HepG2 (cell line): ENCODE data around the gene TNP2. TPM values are rescaled to one million over a fixed set of nuclear protein-coding genes. Genes with fewer than 3 reads are reported as not detected.

Source experiments
- ASH2L ChIP-seq: fragments of 300-600, 200-600 bp; sonication (generic); IDR thresholded peaks from 2 replicates; pipeline ENCODE4 v1.7.0; 2017; ENCODE audit warnings: low read depth, mild to moderate bottlenecking, moderate library complexity, mixed read lengths, low read length; ENCODE audit not compliant: insufficient read length
- CBX2 ChIP-seq, 2 experiments: fragments of 200-600 bp in 1 of 2; sonication (generic); formaldehyde crosslinking in 1 of 2; IDR thresholded peaks; 2 replicates each; pipeline versions ENCODE4 v1.7.0 to v1.8.1; 2018 to 2022; ENCODE audit warnings: low read depth in 2 of 2, low read length in 1 of 2, mild to moderate bottlenecking in 1 of 2, missing genetic modification reagents in 1 of 2
- GFI1 ChIP-seq: sonication (generic); formaldehyde crosslinking; IDR thresholded peaks from 2 replicates; pipeline ENCODE4 v1.5.0; 2020; ENCODE audit warnings: missing genetic modification reagents, mild to moderate bottlenecking, borderline replicate concordance
- HOXA7 ChIP-seq: sonication (generic); formaldehyde crosslinking; IDR thresholded peaks from 2 replicates; pipeline ENCODE4 v1.8.1; 2022; ENCODE audit warnings: mild to moderate bottlenecking, missing genetic modification reagents, moderate library complexity
- KLF16 ChIP-seq, 2 experiments: sonication (generic) in 1 of 2; formaldehyde crosslinking in 1 of 2; IDR thresholded peaks; 2 replicates each; pipeline versions ENCODE4 v1.6.1 to v1.8.0; 2016 to 2023; ENCODE audit warnings: missing genetic modification reagents in 2 of 2, missing compliant biosample characterization in 1 of 2
- MLXIP ChIP-seq: sonication (generic); formaldehyde crosslinking; IDR thresholded peaks from 2 replicates; pipeline ENCODE4 v1.9.0; 2021; ENCODE audit warnings: missing genetic modification reagents, borderline replicate concordance
- NR2F1 ChIP-seq, 2 experiments: fragments of 450-650 bp in 1 of 2; formaldehyde crosslinking in 1 of 2; IDR thresholded peaks; 2 replicates each; pipeline versions ENCODE4 v1.5.0 to v1.6.1; 2016 to 2020; ENCODE audit warnings: mild to moderate bottlenecking in 1 of 2, missing compliant biosample characterization in 1 of 2, missing genetic modification reagents in 1 of 2, moderate library complexity in 1 of 2
- ZBTB37 ChIP-seq: sonication (generic); formaldehyde crosslinking; IDR thresholded peaks from 2 replicates; pipeline ENCODE4 v1.4.0; 2020; ENCODE audit warnings: mild to moderate bottlenecking, missing genetic modification reagents
- ZNF224 ChIP-seq: sonication (generic); formaldehyde crosslinking; IDR thresholded peaks from 2 replicates; pipeline ENCODE4 v1.5.0; 2020; ENCODE audit warnings: mild to moderate bottlenecking, missing genetic modification reagents
- ZNF350 ChIP-seq: sonication (generic); formaldehyde crosslinking; IDR thresholded peaks from 2 replicates; pipeline ENCODE4 v1.4.0; 2020; ENCODE audit warnings: mild to moderate bottlenecking, low read depth, missing genetic modification reagents, borderline replicate concordance
- ZNF414 ChIP-seq: sonication (generic); formaldehyde crosslinking; IDR thresholded peaks from 2 replicates; pipeline ENCODE4 v1.5.0; 2020; ENCODE audit warnings: missing genetic modification reagents
- ZNF710 ChIP-seq: sonication (generic); formaldehyde crosslinking; IDR thresholded peaks from 2 replicates; pipeline ENCODE4 v1.5.0; 2020; ENCODE audit warnings: mild to moderate bottlenecking, missing genetic modification reagents, borderline replicate concordance
- polyA plus RNA-seq, 8 experiments: library from polyadenylated mRNA; depleted of rRNA in 3 of 8; stranded (reverse) in 7 of 8; unstranded in 1 of 8; fragments of >200 nt; fragmentation: Illumina TruSeq in 4 of 8; extraction: Trizol in 4 of 8; gene quantifications; 2 replicates each; pipeline versions ENCODE4 v1.2.1 to v1.2.3, GENCODE V29; 2011 to 2016; ENCODE audit warnings: low read depth in 4 of 8, missing spikeins in 1 of 8, mixed read lengths in 1 of 8; ENCODE audit not compliant: insufficient read depth in 1 of 8
- total RNA-seq, 5 experiments: library from RNA; depleted of rRNA; stranded (reverse); fragments of >200 nt; fragmentation: Illumina TruSeq; extraction: Trizol; gene quantifications; 2 replicates each; pipeline ENCODE4 v1.2.3, GENCODE V29; 2016; ENCODE audit warnings: low read depth in 1 of 5
- TF ChIP-seq, protein P1 (sequence below): sonication (generic); formaldehyde crosslinking; IDR thresholded peaks from 2 replicates; pipeline ENCODE4 v1.4.0; 2020; ENCODE audit warnings: low read depth, missing genetic modification reagents
- TF ChIP-seq, protein P2 (sequence below), 2 experiments: fragments of 450-650 bp in 1 of 2; sonication (generic) in 1 of 2; formaldehyde crosslinking; IDR thresholded peaks; 2 replicates each; pipeline versions ENCODE4 v1.5.0 to v1.8.0; 2020 to 2022; ENCODE audit warnings: mild to moderate bottlenecking in 1 of 2, missing genetic modification reagents in 1 of 2

TNP2 gene
- total and polyA plus RNA-seq, 2 of the 13 experiments (the other 11 are each of a cell fraction or from before 2014, with no cell fraction given): not detected

DNA sequence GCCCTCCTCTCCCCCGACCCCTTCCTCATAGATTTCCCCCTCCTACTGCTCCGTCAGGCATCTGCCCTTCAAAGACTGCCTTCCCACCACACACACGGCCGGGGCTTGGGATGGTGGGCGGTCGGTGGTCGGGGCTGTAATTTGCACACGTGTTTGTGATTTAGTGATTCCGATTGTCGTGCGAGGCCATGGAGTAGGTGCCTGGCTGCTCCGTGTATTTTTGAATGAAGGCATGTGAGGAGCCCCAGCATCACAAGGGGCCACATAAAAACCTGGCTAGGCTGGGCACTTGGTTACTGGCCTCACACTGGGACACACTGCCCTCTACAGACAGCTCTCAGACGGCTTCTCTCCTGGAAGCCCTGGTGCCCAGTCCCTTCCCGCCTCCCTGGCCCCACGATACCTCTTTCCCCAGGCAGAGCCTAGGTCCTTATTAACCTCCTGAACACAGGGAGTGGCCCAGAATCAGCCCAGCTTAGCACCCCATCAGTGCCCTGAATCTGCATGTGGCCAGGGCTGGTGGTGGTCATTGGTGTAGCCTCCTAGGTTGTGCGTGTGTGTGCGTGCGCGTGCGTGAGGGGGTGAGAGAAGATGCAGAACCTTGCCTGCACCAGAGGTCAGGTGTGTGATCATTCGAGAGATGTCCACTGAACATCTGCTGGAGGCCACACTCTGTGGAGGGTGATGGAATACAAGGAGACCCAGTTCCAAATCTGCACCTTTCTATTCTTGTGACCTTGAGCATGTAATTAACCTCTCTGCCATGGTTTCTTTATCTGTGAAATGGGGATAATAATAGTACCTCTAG is 11.8 kb downstream of the TNP2 start (continued):
- TF ChIP-seq, protein P1, sequence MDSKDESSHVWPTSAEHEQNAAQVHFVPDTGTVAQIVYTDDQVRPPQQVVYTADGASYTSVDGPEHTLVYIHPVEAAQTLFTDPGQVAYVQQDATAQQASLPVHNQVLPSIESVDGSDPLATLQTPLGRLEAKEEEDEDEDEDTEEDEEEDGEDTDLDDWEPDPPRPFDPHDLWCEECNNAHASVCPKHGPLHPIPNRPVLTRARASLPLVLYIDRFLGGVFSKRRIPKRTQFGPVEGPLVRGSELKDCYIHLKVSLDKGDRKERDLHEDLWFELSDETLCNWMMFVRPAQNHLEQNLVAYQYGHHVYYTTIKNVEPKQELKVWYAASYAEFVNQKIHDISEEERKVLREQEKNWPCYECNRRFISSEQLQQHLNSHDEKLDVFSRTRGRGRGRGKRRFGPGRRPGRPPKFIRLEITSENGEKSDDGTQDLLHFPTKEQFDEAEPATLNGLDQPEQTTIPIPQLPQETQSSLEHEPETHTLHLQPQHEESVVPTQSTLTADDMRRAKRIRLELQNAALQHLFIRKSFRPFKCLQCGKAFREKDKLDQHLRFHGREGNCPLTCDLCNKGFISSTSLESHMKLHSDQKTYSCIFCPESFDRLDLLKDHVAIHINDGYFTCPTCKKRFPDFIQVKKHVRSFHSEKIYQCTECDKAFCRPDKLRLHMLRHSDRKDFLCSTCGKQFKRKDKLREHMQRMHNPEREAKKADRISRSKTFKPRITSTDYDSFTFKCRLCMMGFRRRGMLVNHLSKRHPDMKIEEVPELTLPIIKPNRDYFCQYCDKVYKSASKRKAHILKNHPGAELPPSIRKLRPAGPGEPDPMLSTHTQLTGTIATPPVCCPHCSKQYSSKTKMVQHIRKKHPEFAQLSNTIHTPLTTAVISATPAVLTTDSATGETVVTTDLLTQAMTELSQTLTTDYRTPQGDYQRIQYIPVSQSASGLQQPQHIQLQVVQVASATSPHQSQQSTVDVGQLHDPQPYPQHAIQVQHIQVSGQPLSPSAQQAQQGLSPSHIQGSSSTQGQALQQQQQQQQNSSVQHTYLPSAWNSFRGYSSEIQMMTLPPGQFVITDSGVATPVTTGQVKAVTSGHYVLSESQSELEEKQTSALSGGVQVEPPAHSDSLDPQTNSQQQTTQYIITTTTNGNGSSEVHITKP (CRISPR knock-in tag): no peak
- TF ChIP-seq ASH2L (no peak), ZNF414 (peak; percentile 96; the same call in 1 of the 2 replicates), NR2F1 (CRISPR knock-in tag; IDR thresholded peaks at IDR 0.05) (no peak), ZNF710 (CRISPR knock-in tag) (no peak), GFI1 (CRISPR knock-in tag) (peak; percentile 48; the same call in 1 of the 2 replicates), MLXIP (no peak), ZNF224 (CRISPR knock-in tag) (no peak; the same call in 1 of the 2 replicates), KLF16 (CRISPR knock-in tag; IDR thresholded peaks at IDR 0.05) (no peak), CBX2 (IDR thresholded peaks at IDR 0.05; ENCODE audit: low read depth, low read length) (no peak), CBX2 (CRISPR knock-in tag; IDR thresholded peaks at IDR 0.05; ENCODE audit: low read depth) (no peak), ZBTB37 (no peak), HOXA7 (CRISPR knock-in tag) (no peak), ZNF350 (CRISPR knock-in tag) (peak; percentile 88)
- TF ChIP-seq, protein P2, sequence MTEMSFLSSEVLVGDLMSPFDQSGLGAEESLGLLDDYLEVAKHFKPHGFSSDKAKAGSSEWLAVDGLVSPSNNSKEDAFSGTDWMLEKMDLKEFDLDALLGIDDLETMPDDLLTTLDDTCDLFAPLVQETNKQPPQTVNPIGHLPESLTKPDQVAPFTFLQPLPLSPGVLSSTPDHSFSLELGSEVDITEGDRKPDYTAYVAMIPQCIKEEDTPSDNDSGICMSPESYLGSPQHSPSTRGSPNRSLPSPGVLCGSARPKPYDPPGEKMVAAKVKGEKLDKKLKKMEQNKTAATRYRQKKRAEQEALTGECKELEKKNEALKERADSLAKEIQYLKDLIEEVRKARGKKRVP (CRISPR knock-in tag; IDR thresholded peaks at IDR 0.05): no peak
